Esophagus squamous epithelium (tissue), 4 donors: ENCODE data around the gene ATP10A.

Experiments used
- CTCF ChIP-seq, 6 experiments: fragments of 450-650 bp in 4 of 6; fragments of 200-600 bp in 2 of 6; sonication (generic) in 2 of 6; IDR thresholded peaks; one replicate each; pipeline ENCODE4 v1.5.1; 2016 to 2019; ENCODE audit warnings: antibody characterized with exemption in 6 of 6, mild to moderate bottlenecking in 4 of 6, moderate library complexity in 4 of 6
- POLR2A ChIP-seq, 4 donors: fragments of 450-650 bp; IDR thresholded peaks; one replicate each; pipeline ENCODE4 v1.6.1; 2017; ENCODE audit warnings: antibody characterized with exemption in 4 of 4, mild to moderate bottlenecking in 4 of 4, moderate library complexity in 3 of 4

DNA sequence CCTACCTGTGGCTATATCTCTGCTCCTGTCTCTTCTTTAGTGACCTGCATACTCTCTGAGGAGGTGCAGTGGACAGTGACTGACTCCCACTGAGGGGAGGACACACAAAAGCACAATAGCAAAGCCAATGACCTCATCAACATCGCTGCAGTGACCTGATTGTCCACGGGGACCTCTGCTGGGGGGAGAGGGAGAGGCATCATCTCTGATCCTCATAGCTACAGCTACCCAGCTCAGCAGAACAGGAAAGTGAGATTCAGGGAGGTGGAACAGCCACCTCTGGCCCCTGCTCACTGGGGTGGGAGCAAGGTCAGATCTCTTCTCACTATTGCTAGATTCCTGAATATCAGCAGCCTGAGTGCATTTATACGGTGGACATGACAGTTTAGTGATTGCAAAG is 179.2 kb downstream of the ATP10A start:
- no peak for TF ChIP-seq POLR2A (IDR thresholded peaks at IDR 0.05)
- no peak for TF ChIP-seq CTCF (IDR thresholded peaks at IDR 0.05)
